ENCODE measurements around the gene AUTS2.

DNA sequence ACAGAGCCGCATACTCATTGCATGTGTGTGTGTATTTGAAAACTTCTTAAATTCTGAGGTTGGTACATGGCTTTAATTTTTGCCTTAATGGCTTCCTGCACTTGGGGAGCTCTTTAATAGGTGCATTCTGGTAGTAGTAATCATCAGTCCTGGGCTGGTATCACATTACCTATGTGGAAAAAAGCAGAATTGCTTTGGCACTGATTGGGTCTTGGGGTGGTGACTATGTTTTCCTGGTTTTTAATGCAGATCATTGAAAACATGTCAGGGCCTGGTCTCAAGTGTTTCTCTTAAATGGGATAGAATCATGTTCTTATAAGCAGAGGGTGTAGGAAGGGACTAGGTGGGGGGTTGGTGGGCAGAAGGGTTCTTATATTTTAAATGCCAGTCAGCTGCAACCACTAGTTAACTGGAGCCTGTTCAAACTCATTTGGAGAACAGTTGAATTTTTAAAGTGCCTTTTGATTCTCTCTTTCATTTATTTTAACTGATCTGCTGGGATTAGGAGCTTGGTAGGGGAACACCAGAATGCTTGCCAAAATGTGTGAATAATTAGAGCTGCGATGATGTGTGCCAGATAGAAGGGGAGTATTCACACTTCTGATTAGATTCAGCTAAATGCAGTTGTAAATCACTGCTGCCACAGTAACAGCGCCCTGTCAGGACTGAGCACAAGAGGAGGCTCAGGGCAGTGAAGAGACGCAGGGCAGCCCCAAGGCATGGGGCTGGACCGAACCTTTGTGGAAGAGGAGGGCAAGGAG lies 900.1 kb downstream of the AUTS2 start:
- no peak for TF ChIP-seq GATA2 (IDR thresholded peaks at IDR 0.05; ENCODE audit: low read depth, low read length)
- TF ChIP-seq GATA3 (IDR thresholded peaks at IDR 0.05; ENCODE audit: low read depth, low read length), result no peak
